Spleen (tissue), 11 donors: Measurements from ENCODE around the gene ISG20. TPM values are rescaled to one million over a fixed set of nuclear protein-coding genes. Genes with fewer than 3 reads are reported as not detected.

Source experiments
- DNase-seq: peaks from one replicate; pipeline ENCODE4 v3.0.0-alpha.2; 2020
- H3K27ac ChIP-seq, 8 donors: fragments of 200-600 bp; sonication (generic) in 7 of 8; 1 replicate in 4 of 8; 2 replicates in 4 of 8; pipeline versions ENCODE4 v1.5.0 to v1.8.0; 2016 to 2021; ENCODE audit warnings: inconsistent platforms in 4 of 8, mild to moderate bottlenecking in 4 of 8, moderate library complexity in 1 of 8
- H3K27me3 ChIP-seq, 7 donors: fragments of 200-600 bp; sonication (generic) in 6 of 7; replicated peaks in 1 of 7; 1 replicate in 4 of 7; 2 replicates in 3 of 7; pipeline versions ENCODE4 v1.5.0 to v1.8.0; 2016 to 2021; ENCODE audit warnings: inconsistent platforms in 3 of 7, mild to moderate bottlenecking in 1 of 7
- H3K36me3 ChIP-seq, 6 donors: fragments of 200-600 bp; sonication (generic) in 5 of 6; 1 replicate in 4 of 6; 2 replicates in 2 of 6; pipeline versions ENCODE4 v1.5.0 to v1.8.0; 2016 to 2021; ENCODE audit warnings: inconsistent platforms in 2 of 6
- H3K4me1 ChIP-seq, 6 donors: fragments of 200-600 bp; sonication (generic) in 5 of 6; 1 replicate in 3 of 6; 2 replicates in 3 of 6; pipeline versions ENCODE4 v1.5.0 to v1.8.0; 2016 to 2021; ENCODE audit warnings: inconsistent platforms in 3 of 6
- H3K4me3 ChIP-seq, 8 donors: fragments of 200-600 bp; sonication (generic) in 7 of 8; 1 replicate in 4 of 8; 2 replicates in 4 of 8; pipeline versions ENCODE4 v1.5.0 to v1.8.0; 2016 to 2021; ENCODE audit warnings: inconsistent platforms in 4 of 8, mild to moderate bottlenecking in 4 of 8, moderate library complexity in 2 of 8
- H3K9me3 ChIP-seq, 8 donors: fragments of 200-600 bp; sonication (generic) in 7 of 8; 1 replicate in 4 of 8; 2 replicates in 4 of 8; pipeline versions ENCODE4 v1.5.0 to v1.8.0; 2016 to 2021; ENCODE audit warnings: inconsistent platforms in 4 of 8
- POLR2A ChIP-seq, 3 donors: fragments of 450-650 bp; IDR thresholded peaks; one replicate each; pipeline ENCODE4 v1.5.1; 2017; ENCODE audit warnings: antibody characterized with exemption in 3 of 3, mild to moderate bottlenecking in 1 of 3
- POLR2AphosphoS5 ChIP-seq, 3 donors: sonication (generic); formaldehyde crosslinking; IDR thresholded peaks; one replicate each; pipeline ENCODE4 v1.5.1; 2017; ENCODE audit warnings: antibody characterized with exemption in 3 of 3
- WGBS, 5 donors: extraction: QIAGEN DNeasy Blood & Tissue Kit in 3 of 5; methylation state at CpG; one replicate each; pipeline versions ENCODE4 v1.1.5 to v1.1.7; 2013 to 2018; 5-methylcytosine and 5-hydroxymethylcytosine counted together
- intact Hi-C: fragments of 100-400 bp; cut with DNase I; formaldehyde crosslinking; loops from one replicate; pipeline ENCODE4 v1.15.0; 2023; ENCODE audit warnings: low total_unique reads
- polyA plus RNA-seq, 3 donors: library from polyadenylated mRNA; stranded (reverse); fragments of 200-250 nt; gene quantifications; one replicate each; pipeline ENCODE4 v1.2.1, GENCODE V29; 2013
- total RNA-seq, 7 donors: library from RNA; depleted of rRNA in 3 of 7; stranded (reverse); fragments of >200 nt in 3 of 7; fragmentation: NEBNext Ultra II Directional in 4 of 7; extraction: Animal tissue kit (Norgen Biotek cat#: 25700) in 4 of 7; gene quantifications; one replicate each; pipeline versions ENCODE4 v1.1.0 to v1.2.1, GENCODE V29; 2016 to 2021
- TF ChIP-seq, protein P1 (sequence below), 11 experiments: fragments of 200-600 bp in 7 of 11; fragments of 450-650 bp in 4 of 11; sonication (generic) in 4 of 11; IDR thresholded peaks in 8 of 11; conservative IDR thresholded peaks in 3 of 11; 1 replicate in 7 of 11; 2 replicates in 4 of 11; pipeline versions ENCODE4 v1.4.0 to v1.8.0; 2016 to 2021; ENCODE audit warnings: antibody characterized with exemption in 11 of 11, inconsistent platforms in 4 of 11, mild to moderate bottlenecking in 1 of 11
- donor health status: healthy with polysubstance abuse.
- donor health status: DM: no; HTN: no; CAD: no; lungs with moderate emphysema.
- donor health status: DM: no; HTN: no; CAD: no.
- donor health status: Bipolar disorder and iron deficiency.
- donor health status: healthy.
- donor health status: DM: no; HTN: no; CAD: no.
- donor health status: DM: yes; HTN: yes; CAD: no.

The ISG20 gene
- total and polyA plus RNA-seq, 10 donors = 70.5 to 365 (median 142) TPM

DNA sequence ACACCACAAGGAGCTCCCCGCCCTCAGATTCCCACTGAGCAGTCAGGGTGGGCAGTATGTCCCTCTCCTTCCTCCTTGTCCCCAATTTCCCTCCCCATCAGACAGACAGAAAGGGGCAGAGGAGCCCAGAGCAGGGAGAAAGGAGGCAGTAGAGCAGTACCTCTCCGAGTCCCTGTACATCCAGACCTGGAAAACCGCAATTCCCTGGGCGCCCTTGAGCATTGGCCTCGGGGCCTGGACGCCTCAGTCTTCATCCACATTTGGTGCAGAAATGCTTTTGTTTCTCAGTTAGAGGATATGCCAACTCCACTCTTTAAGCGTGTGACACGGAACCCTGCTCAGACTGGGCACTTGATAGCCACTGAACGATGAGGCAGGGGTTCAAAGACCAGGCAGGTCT lies 5.9 kb downstream of the ISG20 start:
- H3K4me1 ChIP-seq = peaks cover 43 to 100% (median 87%) of the 10 kb centered on the region in 6 donors
- peaks cover 0 to 92% (median 8%) of the 10 kb centered on the region in 6 donors for H3K36me3 ChIP-seq
- no peaks in the 10 kb centered on the region for H3K27me3 ChIP-seq
- no peak overlapping the region for H3K4me3 ChIP-seq
- H3K9me3 ChIP-seq = no peaks in the 10 kb centered on the region
- intact Hi-C loops = no loop called here
- TF ChIP-seq POLR2A (IDR thresholded peaks at IDR 0.05) (no peak), POLR2AphosphoS5 (IDR thresholded peaks at IDR 0.05) (peak in 2 of 3 donors; percentile 10 to 32)
- TF ChIP-seq, protein P1, sequence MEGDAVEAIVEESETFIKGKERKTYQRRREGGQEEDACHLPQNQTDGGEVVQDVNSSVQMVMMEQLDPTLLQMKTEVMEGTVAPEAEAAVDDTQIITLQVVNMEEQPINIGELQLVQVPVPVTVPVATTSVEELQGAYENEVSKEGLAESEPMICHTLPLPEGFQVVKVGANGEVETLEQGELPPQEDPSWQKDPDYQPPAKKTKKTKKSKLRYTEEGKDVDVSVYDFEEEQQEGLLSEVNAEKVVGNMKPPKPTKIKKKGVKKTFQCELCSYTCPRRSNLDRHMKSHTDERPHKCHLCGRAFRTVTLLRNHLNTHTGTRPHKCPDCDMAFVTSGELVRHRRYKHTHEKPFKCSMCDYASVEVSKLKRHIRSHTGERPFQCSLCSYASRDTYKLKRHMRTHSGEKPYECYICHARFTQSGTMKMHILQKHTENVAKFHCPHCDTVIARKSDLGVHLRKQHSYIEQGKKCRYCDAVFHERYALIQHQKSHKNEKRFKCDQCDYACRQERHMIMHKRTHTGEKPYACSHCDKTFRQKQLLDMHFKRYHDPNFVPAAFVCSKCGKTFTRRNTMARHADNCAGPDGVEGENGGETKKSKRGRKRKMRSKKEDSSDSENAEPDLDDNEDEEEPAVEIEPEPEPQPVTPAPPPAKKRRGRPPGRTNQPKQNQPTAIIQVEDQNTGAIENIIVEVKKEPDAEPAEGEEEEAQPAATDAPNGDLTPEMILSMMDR (IDR thresholded peaks at IDR 0.05 in 8 of 11, conservative IDR thresholded peaks at IDR 0.05 in 3 of 11) = no peak
- peak overlapping the region in 4 of 8 donors; percentile 6 to 93 (median 78) for H3K27ac ChIP-seq
- WGBS, 5 donors = 82 to 94% (median 83%) methylated on average over 9 of the region's 9 CpGs
- peak; percentile 62 for DNase-seq

DNA sequence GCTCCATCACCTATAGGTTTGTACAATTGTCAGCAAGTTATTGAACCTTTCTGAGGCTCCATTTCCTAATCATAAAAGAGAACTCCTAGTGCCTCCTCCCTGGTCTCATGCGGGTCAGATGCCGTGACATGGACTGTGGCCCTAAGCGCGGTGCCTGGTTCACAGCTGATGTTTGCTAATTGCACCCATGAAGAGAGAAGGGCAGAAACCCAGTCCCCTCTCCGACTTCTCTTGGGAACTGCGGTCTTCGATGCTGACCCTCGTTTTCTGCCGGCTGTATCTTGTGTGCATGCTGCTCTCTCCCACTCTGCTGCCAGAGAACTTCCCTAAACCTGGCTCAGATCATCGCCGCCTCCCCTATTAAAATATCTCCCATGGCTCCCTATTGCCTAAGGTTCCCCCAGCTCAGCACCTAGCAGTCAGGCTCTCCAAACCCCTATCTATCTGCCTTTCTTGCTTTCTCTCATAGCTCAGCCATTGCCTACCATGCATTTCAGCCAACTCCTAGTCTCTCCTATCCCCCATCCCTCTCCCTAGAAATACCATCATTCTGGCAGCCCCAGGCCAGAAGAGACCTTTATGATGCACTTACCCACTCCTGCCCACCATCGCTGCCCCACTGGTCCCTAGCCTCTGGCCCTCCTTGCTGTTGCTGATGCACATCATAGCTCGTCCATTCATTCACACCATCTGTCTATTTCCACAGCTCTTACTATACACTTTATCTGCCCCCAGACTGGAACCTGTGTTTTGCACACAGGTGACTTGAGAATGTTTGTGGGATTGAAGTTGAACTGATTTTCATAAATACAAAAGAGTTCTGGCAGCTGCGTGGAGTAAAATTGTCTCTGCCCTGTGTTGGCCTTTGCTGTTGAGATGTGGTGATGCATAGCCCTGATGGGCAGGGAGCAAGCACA lies 6.6 kb downstream of the ISG20 start:
- H3K4me1 ChIP-seq = peaks cover 46 to 100% (median 89%) of the 10 kb centered on the region in 6 donors
- peaks cover 0 to 99% (median 8%) of the 10 kb centered on the region in 6 donors for H3K36me3 ChIP-seq
- no peak overlapping the region for H3K4me3 ChIP-seq
- DNase-seq = peak; percentile 61
- WGBS, 5 donors = 94 to 96% (median 95%) methylated on average over 14 of the region's 14 CpGs
- no peaks in the 10 kb centered on the region for H3K9me3 ChIP-seq
- peak overlapping the region in 4 of 8 donors; percentile 71 to 93 (median 78) for H3K27ac ChIP-seq
- intact Hi-C loops = no loop called here
- H3K27me3 ChIP-seq = no peaks in the 10 kb centered on the region
- no peak for TF ChIP-seq POLR2A (IDR thresholded peaks at IDR 0.05)
- TF ChIP-seq POLR2AphosphoS5 (IDR thresholded peaks at IDR 0.05) = peak in 2 of 3 donors; percentile 3 to 24

DNA sequence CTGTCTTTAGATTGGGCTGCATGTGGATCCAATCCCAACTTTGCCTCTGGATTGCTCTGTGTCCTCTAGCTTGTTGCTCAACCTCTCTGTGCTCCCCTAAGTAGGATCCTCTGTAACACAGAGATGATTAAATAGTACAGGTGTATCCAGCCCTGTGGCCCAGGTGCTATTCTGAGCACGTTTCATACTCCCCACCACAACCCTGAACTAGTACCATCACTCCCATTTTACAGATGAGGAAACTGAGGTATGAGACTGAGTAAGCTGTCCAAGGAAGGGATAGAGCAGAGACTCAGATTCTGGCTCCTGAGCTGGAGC lies 7.2 kb downstream of the ISG20 start:
- TF ChIP-seq, protein P1 (IDR thresholded peaks at IDR 0.05 in 8 of 11, conservative IDR thresholded peaks at IDR 0.05 in 3 of 11) = no peak
- TF ChIP-seq POLR2A (IDR thresholded peaks at IDR 0.05) = no peak
- no peak for TF ChIP-seq POLR2AphosphoS5 (IDR thresholded peaks at IDR 0.05)
- Histone ChIP-seq H3K36me3 (peaks cover 0 to 99% (median 8%) of the 10 kb centered on the region in 6 donors), H3K27ac (peak overlapping the region in 4 of 8 donors; percentile 71 to 93 (median 78)), H3K4me1 (peaks cover 40 to 100% (median 89%) of the 10 kb centered on the region in 6 donors), H3K4me3 (no peak overlapping the region), H3K9me3 (no peaks in the 10 kb centered on the region), H3K27me3 (no peaks in the 10 kb centered on the region)
- no peak for DNase-seq
- intact Hi-C loops = no loop called here
- WGBS, 5 donors = 48 to 94% (median 83%) methylated on average over 1 of the region's 1 CpG

DNA sequence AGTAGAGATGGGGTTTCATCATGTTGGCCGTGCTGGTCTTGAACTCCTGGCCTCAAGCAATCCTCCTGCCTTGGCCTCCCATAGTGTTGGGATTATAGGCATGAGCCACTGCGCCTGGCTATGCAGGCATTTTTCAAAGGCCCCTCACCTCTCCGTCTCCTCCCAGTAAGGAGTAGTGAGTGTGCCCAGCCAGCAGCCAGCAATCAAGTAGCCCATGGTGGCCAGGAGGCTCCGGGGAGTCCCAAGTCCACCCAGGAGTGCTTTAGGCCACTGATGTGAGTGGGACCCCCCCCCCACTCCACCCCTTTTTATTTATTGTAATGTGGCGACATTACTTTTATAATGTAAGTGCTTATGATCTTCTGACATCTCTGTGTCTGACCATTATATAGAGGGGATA lies 8.1 kb downstream of the ISG20 start:
- intact Hi-C loops = no loop called here
- Histone ChIP-seq H3K27ac (peak overlapping the region in 5 of 8 donors; percentile 37 to 93 (median 73)), H3K27me3 (no peaks in the 10 kb centered on the region), H3K4me3 (no peak overlapping the region), H3K4me1 (peaks cover 36 to 100% (median 88%) of the 10 kb centered on the region in 6 donors), H3K9me3 (no peaks in the 10 kb centered on the region), H3K36me3 (peaks cover 0 to 99% (median 8%) of the 10 kb centered on the region in 6 donors)
- peak; percentile 59 for DNase-seq
- 78 to 98% (median 88%) methylated on average over 5 of the region's 5 CpGs for WGBS, 5 donors
- TF ChIP-seq POLR2A (IDR thresholded peaks at IDR 0.05) (no peak), POLR2AphosphoS5 (IDR thresholded peaks at IDR 0.05) (no peak)
- TF ChIP-seq, protein P1 (IDR thresholded peaks at IDR 0.05 in 8 of 11, conservative IDR thresholded peaks at IDR 0.05 in 3 of 11) = no peak
